Activated CD4-positive, alpha-beta memory T cell treated with anti-CD3 and anti-CD28 coated beads, Interleukin-2, amount 10 ng/mL, durations not matched to agents 7 days and 5 days (primary cell): ENCODE results near the gene GPATCH1. TPM values are rescaled to one million over a fixed set of nuclear protein-coding genes. Genes with fewer than 3 reads are reported as not detected.
"Not testable (repeated sequence)": the region's sequence is repeated elsewhere in the genome, so short reads cannot be mapped to it uniquely, and the experiment has no call there.

ENCODE experiments used
- CTCF ChIA-PET: fragments of 350-600 bp; sonication (Branson Sonifier 250); formaldehyde crosslinking; loops from one replicate; lab custom pipeline; 2021; ENCODE audit warnings: antibody characterized with exemption, inconsistent platforms; lab: Charles Lee
- POLR2A ChIA-PET: fragments of 350-600 bp; sonication (Branson Sonifier 250); formaldehyde crosslinking; loops from one replicate; lab custom pipeline; 2021; ENCODE audit warnings: antibody characterized with exemption; lab: Charles Lee
- DNase-seq: peaks from one replicate; pipeline ENCODE4 v3.0.0-alpha.2; 2020
- H3K27ac Mint-ChIP-seq: one replicate; pipeline ENCODE4 v1.8.0; 2021; ENCODE audit warnings: mild to moderate bottlenecking, mixed read lengths
- H3K27me3 Mint-ChIP-seq: one replicate; pipeline ENCODE4 v1.8.0; 2021; ENCODE audit warnings: mixed read lengths
- H3K36me3 Mint-ChIP-seq: one replicate; pipeline ENCODE4 v1.8.0; 2021; ENCODE audit warnings: low read depth, mixed read lengths
- H3K4me1 Mint-ChIP-seq: one replicate; pipeline ENCODE4 v1.8.0; 2021; ENCODE audit warnings: mixed read lengths
- H3K4me3 Mint-ChIP-seq: one replicate; pipeline ENCODE4 v1.8.0; 2021; ENCODE audit warnings: mild to moderate bottlenecking, mixed read lengths
- H3K9me3 Mint-ChIP-seq: one replicate; pipeline ENCODE4 v1.8.0; 2021; ENCODE audit warnings: mixed read lengths
- total RNA-seq, 2 experiments: library from RNA; stranded (reverse); gene quantifications; one replicate each; pipeline ENCODE4 v1.2.3, GENCODE V29; 2021

GPATCH1 gene
- total RNA-seq, 2 experiments from 2014 or later = 10.8 to 11.0 TPM

DNA sequence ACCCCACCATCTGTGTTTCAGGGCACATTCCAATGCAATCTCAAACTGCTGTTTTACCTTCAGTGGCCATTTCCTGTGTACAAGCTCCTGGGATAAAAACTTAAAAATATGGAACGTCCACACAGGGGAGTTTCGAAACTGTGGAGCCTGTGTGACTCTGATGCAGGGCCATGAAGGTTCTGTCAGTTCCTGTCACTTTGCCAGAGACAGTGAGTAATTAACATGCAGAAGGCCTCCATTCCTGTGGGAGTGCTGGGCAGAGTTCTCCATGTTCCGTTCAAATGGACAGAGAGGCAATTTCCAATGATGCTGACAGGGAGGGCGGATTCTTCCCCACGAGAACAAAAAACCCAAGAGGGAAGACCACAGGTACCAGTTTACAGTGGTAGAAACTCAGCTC lies 75.4 kb downstream of the GPATCH1 start:
- Mint-ChIP-seq H3K27ac (no peak overlapping the region), H3K9me3 (no peaks in the 10 kb centered on the region), H3K36me3 (no peaks in the 10 kb centered on the region), H3K4me1 (peaks cover 33% of the 10 kb centered on the region), H3K27me3 (peaks cover 2% of the 10 kb centered on the region), H3K4me3 (no peak overlapping the region)
- POLR2A ChIA-PET = interaction anchor here (2.0 kb wide), 1 partner anchor 20 kb away, joined by 11 read pairs; no protein-coding TSS in a partner anchor
- DNase-seq = no peak
- CTCF ChIA-PET = interaction anchor here (1.3 to 9.3 kb wide), 2 partner anchors 12 to 21 kb away, joined by 3 to 72 read pairs; no protein-coding TSS in a partner anchor

DNA sequence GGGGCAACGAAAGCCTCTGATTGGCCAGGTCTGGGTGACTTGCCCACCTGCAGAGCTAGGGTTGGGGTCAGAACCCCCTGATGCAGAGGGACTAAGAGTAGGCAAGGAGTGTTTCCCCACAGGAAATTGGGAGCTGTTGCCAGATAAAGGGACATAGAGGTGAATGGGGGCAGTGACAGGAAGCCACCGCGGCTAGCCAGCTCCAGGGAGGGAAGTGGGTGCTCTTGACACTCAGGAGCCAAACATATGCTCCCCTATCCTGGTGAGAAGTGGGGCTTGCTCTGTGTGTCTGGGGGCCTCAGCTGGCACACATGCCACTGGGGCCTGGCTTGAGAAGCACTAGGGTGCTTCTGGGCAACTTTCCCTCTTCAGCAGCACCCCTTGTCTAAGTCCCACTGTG lies 76.9 kb downstream of the GPATCH1 start:
- no peak for DNase-seq
- peaks cover 2% of the 10 kb centered on the region for H3K27me3 Mint-ChIP-seq
- H3K4me3 Mint-ChIP-seq = no peak overlapping the region
- no peaks in the 10 kb centered on the region for H3K36me3 Mint-ChIP-seq
- POLR2A ChIA-PET = interaction anchor here (6.8 kb wide), 1 partner anchor 18 kb away, joined by 119 read pairs; no protein-coding TSS in a partner anchor
- CTCF ChIA-PET = interaction anchor here (1.0 to 9.3 kb wide), 2 partner anchors 20 to 26 kb away, joined by 4 to 72 read pairs; no protein-coding TSS in a partner anchor
- peaks cover 39% of the 10 kb centered on the region for H3K4me1 Mint-ChIP-seq
- H3K27ac Mint-ChIP-seq = no peak overlapping the region
- no peaks in the 10 kb centered on the region for H3K9me3 Mint-ChIP-seq

DNA sequence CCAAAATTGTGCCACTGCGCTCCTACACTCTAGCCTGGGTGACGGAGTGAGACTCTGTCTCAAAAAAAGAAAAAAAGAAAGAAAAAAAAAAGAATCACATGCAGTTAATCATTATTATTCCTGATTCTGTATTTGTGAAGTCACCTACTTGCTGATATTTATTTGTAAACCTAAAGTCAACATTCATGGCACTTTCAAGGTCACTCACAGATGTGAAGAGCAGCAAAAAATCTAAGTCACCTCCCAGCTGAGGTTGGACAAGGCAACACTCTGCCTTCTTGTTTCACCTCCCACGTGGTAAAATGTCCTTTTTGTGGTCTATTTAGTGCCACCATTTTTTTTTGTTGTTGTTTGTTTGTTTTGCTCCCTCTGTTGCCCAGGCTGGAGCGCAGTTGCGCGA lies 77.4 kb downstream of the GPATCH1 start:
- POLR2A ChIA-PET = interaction anchor here (0.7 to 6.8 kb wide), 3 partner anchors 14 to 205 kb away, joined by 3 to 119 read pairs (median 3); no protein-coding TSS in a partner anchor
- no peaks in the 10 kb centered on the region for H3K9me3 Mint-ChIP-seq
- peaks cover 39% of the 10 kb centered on the region for H3K4me1 Mint-ChIP-seq
- H3K27me3 Mint-ChIP-seq = peaks cover 2% of the 10 kb centered on the region
- no peaks in the 10 kb centered on the region for H3K36me3 Mint-ChIP-seq
- H3K4me3 Mint-ChIP-seq = no peak overlapping the region
- H3K27ac Mint-ChIP-seq = no peak overlapping the region
- CTCF ChIA-PET = interaction anchor here (1.0 to 9.3 kb wide), 2 partner anchors 19 to 26 kb away, joined by 4 to 72 read pairs; no protein-coding TSS in a partner anchor
- DNase-seq = no peak

DNA sequence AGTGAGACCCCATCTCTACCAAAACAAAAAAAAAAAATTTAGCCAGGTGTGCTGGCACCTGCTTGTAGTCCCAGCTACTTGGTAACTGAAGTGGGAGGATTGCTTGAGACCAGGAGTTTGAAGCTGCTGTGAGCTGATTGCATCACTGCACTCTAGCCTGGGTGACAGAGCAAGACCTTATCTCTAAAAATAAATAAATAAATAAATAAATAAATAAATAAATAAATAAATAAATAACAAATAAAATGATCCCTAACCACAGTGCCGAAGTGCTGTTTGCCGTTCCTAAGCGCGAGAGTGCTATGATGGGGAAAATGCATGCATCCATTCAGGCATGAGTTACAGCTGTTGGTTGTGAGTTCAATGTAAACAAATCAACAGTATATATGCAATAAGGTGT lies 78.2 kb downstream of the GPATCH1 start:
- Mint-ChIP-seq H3K4me3 (no peak overlapping the region), H3K9me3 (no peaks in the 10 kb centered on the region), H3K27me3 (no peaks in the 10 kb centered on the region), H3K36me3 (no peaks in the 10 kb centered on the region), H3K4me1 (peaks cover 39% of the 10 kb centered on the region), H3K27ac (no peak overlapping the region)
- ChIA-PET POLR2A (interaction anchor here (1.2 to 6.8 kb wide), 2 partner anchors 15 to 17 kb away, joined by 3 to 119 read pairs; no protein-coding TSS in a partner anchor), CTCF (interaction anchor here (2.4 to 9.3 kb wide), 3 partner anchors 15 to 25 kb away, joined by 12 to 72 read pairs (median 32); no protein-coding TSS in a partner anchor)
- DNase-seq = no peak

DNA sequence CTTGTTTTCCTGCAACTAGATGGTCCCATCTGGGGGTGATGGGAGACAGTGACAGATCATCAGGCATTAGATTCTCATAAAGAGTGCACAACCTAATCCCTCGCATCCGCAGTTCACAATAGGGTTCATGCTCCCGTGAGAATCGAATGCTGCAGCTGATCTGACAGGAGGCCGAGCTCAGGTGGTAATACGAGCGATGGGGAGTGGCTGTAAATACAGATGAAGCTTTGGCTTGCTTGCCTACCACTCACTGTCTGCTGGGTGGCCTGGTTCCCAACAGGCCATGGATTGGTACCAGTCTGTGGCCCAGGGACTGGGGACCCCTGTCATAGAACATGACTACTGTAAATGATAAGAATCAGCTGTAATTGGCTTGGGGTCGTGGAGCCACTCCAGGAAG lies 78.9 kb downstream of the GPATCH1 start:
- Mint-ChIP-seq H3K4me1 (peaks cover 39% of the 10 kb centered on the region), H3K36me3 (no peaks in the 10 kb centered on the region), H3K27ac (peak overlapping the region; percentile 83), H3K27me3 (no peaks in the 10 kb centered on the region), H3K4me3 (no peak overlapping the region), H3K9me3 (no peaks in the 10 kb centered on the region)
- ChIA-PET CTCF (interaction anchor here (1.4 to 9.3 kb wide), 4 partner anchors 16 to 184 kb away, joined by 3 to 72 read pairs (median 22); no protein-coding TSS in a partner anchor), POLR2A (interaction anchor here (0.7 to 6.8 kb wide), 3 partner anchors 16 to 217 kb away, joined by 3 to 119 read pairs (median 3); no protein-coding TSS in a partner anchor)
- no peak for DNase-seq

DNA sequence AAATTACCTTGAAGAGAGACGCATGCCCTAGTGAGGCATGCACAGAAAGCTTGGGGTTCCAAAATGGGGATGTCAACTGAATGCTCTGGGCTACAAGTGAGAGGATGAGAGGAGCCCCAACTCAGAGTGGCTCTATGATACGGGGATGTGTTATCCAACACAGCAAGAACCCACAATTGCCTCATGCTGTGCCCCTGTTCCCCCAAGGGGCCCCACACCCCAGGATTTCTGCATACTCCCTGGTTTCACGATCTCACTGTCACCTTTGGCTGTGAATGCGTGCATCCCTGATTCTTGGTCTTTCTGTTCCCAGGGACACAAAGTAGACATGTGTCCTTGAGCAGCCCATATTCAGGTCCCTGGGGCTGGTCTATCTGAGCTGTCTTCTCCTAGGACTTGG lies 80.2 kb downstream of the GPATCH1 start:
- Mint-ChIP-seq H3K4me3 (no peak overlapping the region), H3K9me3 (no peaks in the 10 kb centered on the region), H3K27me3 (no peaks in the 10 kb centered on the region), H3K36me3 (no peaks in the 10 kb centered on the region), H3K27ac (peak overlapping the region; percentile 83), H3K4me1 (peaks cover 39% of the 10 kb centered on the region)
- ChIA-PET CTCF (interaction anchor here (1.0 to 9.3 kb wide), 5 partner anchors 16 to 617 kb away, joined by 3 to 72 read pairs (median 12); no protein-coding TSS in a partner anchor), POLR2A (interaction anchor here (0.9 to 6.8 kb wide), 3 partner anchors 15 to 212 kb away, joined by 3 to 119 read pairs (median 4); partner anchors contain the start of gene CEBPG)
- no peak for DNase-seq

DNA sequence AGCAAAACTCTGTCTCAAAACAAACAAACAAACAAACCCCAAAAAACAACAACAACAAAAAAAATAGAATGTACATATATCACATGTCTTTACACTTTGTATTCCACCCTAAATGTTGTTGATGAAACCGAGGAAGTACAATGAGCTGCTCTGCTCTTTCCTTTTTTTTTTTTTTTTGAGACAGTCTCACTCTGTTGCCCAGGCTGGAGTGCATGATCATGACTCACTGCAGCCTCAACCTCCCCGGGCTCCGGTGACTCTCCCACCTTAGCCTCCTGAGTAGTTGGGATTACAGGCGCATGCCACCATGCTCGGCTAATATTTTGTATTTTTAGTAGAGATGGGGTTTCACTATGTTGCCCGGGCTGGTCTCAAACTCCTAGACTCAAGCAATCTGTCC lies 82.5 kb downstream of the GPATCH1 start:
- H3K9me3 Mint-ChIP-seq = peaks cover 2% of the 10 kb centered on the region
- ChIA-PET CTCF (interaction anchor here (4.8 to 9.3 kb wide), 2 partner anchors 14 to 21 kb away, joined by 32 to 72 read pairs; no protein-coding TSS in a partner anchor), POLR2A (interaction anchor here (6.8 kb wide), 1 partner anchor 13 kb away, joined by 119 read pairs; no protein-coding TSS in a partner anchor)
- peaks cover 29% of the 10 kb centered on the region for H3K4me1 Mint-ChIP-seq
- DNase-seq = no peak
- no peaks in the 10 kb centered on the region for H3K27me3 Mint-ChIP-seq
- no peak overlapping the region for H3K4me3 Mint-ChIP-seq
- no peak overlapping the region for H3K27ac Mint-ChIP-seq
- H3K36me3 Mint-ChIP-seq = no peaks in the 10 kb centered on the region

DNA sequence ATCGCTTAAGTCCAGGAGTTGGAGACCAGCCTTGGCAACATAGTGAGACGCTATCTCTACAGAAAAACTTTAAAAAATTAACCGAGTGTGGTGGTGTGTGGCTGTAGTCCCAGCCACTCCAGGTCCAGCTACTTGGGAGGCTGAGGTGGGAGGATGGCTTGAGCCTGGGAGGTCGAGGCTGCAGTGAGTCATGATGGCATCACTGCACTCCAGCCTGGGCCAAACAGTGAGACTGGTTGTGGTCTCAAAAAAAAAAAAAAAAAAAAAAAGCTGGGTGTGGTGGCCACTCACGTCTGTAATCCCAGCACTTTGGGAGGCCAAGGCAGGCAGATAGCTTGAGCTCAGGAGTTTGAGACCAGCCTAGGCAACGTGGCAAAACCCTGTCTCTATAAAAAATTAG lies 85.1 kb downstream of the GPATCH1 start:
- not testable (repeated sequence) for H3K4me3 Mint-ChIP-seq, H3K27me3 Mint-ChIP-seq, H3K27ac Mint-ChIP-seq, H3K9me3 Mint-ChIP-seq, H3K36me3 Mint-ChIP-seq, H3K4me1 Mint-ChIP-seq, DNase-seq
- CTCF ChIA-PET = interaction anchor here (0.8 to 1.7 kb wide), 4 partner anchors 10 to 23 kb away, joined by 4 to 9 read pairs (median 6); no protein-coding TSS in a partner anchor
- POLR2A ChIA-PET = interaction anchor here (1.0 kb wide), 1 partner anchor 11 kb away, joined by 7 read pairs; no protein-coding TSS in a partner anchor

DNA sequence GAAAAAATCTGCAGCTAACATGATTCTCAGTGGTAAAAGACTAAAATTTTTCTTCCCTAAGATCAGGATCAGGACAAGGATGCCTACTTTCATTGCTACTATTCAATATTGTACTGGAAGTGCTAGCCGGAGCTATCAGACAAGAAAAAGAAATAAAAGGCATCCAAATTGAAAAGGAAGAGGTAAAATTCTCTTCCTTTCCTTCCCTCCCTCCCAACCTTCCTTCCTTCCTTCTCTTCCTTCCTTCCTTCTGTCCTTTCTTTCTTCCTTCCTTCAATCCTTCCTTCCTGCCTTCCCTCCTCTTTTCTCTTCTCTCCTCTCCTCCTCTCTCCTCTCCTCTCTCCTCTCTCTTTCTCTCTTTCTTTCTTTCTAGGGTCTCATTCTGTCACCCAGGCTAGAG lies 86.5 kb downstream of the GPATCH1 start:
- POLR2A ChIA-PET = no interaction called here
- Mint-ChIP-seq H3K9me3 (peaks cover 5% of the 10 kb centered on the region), H3K27ac (no peak overlapping the region), H3K4me3 (no peak overlapping the region), H3K36me3 (no peaks in the 10 kb centered on the region), H3K4me1 (peaks cover under 1% of the 10 kb centered on the region), H3K27me3 (no peaks in the 10 kb centered on the region)
- no peak for DNase-seq
- CTCF ChIA-PET = interaction anchor here (1.5 to 1.7 kb wide), 2 partner anchors 17 to 23 kb away, joined by 4 to 8 read pairs; no protein-coding TSS in a partner anchor

DNA sequence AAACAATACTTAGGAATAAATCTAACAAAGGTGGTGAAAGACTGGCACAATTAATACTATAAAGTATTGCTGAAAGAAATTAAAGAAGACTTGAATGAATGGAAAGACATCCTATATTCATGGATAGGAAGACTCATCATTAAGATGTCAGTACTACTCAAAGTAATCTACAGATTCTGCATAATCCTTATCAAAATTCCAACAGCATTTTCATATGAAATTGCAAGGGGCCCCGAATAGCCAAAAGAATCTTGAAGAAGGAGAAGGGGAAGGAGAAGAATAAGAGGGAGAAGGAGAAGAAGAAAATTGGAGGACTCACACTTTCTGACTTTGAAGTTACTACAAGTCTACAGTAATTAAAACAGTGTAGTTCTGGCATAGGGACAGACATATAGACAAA lies 87.5 kb downstream of the GPATCH1 start:
- Mint-ChIP-seq H3K27me3 (no peaks in the 10 kb centered on the region), H3K4me1 (peaks cover 2% of the 10 kb centered on the region), H3K4me3 (no peak overlapping the region), H3K36me3 (no peaks in the 10 kb centered on the region), H3K27ac (no peak overlapping the region), H3K9me3 (peaks cover 5% of the 10 kb centered on the region)
- no peak for DNase-seq
- POLR2A ChIA-PET = no interaction called here
- CTCF ChIA-PET = no interaction called here

DNA sequence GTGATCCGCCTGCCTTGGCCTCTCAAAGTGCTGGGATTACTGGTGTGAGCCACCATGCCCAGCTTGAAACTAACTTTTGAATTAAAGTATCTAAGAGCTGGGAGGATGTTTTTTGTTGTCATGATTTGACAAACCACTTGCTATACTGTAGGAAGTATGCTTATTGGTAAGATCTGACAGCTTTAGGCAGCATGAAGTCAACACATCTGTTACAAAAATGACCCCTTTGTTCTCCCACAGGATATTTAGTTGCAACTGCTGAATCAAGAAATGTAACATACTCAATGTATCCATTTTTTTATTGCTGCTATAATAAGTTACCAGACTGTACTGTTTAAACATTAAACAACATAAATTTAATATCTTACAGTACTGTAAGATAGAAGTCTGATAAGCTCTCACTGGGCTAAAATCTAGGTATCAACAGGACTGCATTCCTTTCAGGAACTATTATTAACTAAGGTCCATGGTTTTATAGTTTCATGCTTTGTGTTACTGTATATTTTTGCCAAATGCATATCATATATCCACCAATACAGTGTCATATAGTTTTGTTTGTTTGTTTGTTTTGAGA lies 90.3 kb downstream of the GPATCH1 start:
- no peak for DNase-seq
- peaks cover 17% of the 10 kb centered on the region for H3K4me1 Mint-ChIP-seq
- ChIA-PET CTCF (interaction anchor here (0.7 kb wide), 1 partner anchor 12 kb away, joined by 3 read pairs; no protein-coding TSS in a partner anchor), POLR2A (no interaction called here)
- H3K4me3 Mint-ChIP-seq = no peak overlapping the region
- H3K27ac Mint-ChIP-seq = no peak overlapping the region
- H3K27me3 Mint-ChIP-seq = no peaks in the 10 kb centered on the region
- peaks cover 3% of the 10 kb centered on the region for H3K36me3 Mint-ChIP-seq
- H3K9me3 Mint-ChIP-seq = peaks cover 5% of the 10 kb centered on the region

DNA sequence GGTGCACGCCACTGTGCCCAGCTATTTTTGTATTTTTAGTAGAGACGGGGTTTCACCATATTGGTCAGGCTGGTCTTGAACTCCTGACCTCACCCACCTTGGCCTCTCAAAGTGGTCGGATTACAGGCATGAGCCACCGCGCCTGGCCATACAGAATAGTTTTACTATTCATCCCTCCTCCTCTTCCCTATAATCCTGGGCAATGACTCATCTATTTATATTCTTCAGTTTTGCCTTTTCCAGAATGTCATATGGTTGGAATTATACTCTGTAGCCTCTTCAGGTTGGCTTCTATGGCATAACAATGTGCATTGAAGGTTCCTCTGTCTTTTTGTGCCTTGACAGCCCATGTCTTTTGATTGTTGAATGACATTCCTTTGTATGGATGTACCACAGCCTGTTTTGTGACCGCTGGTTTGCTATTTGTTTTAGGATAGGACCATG lies 91.0 kb downstream of the GPATCH1 start:
- H3K27me3 Mint-ChIP-seq = peaks cover 3% of the 10 kb centered on the region
- H3K4me1 Mint-ChIP-seq = peaks cover 20% of the 10 kb centered on the region
- no peak overlapping the region for H3K4me3 Mint-ChIP-seq
- peaks cover 5% of the 10 kb centered on the region for H3K9me3 Mint-ChIP-seq
- POLR2A ChIA-PET = no interaction called here
- no peak overlapping the region for H3K27ac Mint-ChIP-seq
- DNase-seq = no peak
- CTCF ChIA-PET = no interaction called here
- H3K36me3 Mint-ChIP-seq = peaks cover 6% of the 10 kb centered on the region

DNA sequence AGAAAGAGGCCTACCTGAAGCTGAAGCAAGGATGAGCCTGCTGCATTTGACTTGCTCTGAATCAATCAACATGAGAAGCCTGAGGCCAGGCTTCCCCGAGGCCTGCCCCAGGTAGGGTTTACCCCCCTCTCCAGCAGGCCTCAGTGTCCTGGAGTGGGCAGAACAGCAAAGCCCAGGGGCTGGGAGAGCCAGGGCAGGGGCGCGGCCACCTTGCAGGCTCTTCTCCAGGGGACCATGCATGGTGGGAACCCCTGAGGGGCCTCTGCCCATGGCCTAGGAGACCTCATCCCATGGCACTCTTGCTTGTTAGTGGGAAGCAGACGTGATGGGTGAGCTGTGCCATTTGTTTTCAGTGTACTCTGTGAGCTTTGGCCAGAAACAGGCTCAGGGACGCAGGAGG lies 93.2 kb downstream of the GPATCH1 start:
- Mint-ChIP-seq H3K4me1 (peaks cover 31% of the 10 kb centered on the region), H3K4me3 (no peak overlapping the region), H3K9me3 (no peaks in the 10 kb centered on the region), H3K27me3 (peaks cover 4% of the 10 kb centered on the region), H3K27ac (no peak overlapping the region), H3K36me3 (peaks cover 8% of the 10 kb centered on the region)
- ChIA-PET POLR2A (interaction anchor here (6.3 kb wide), 1 partner anchor 14 kb away, joined by 119 read pairs; no protein-coding TSS in a partner anchor), CTCF (interaction anchor here (2.4 kb wide), 1 partner anchor 10 kb away, joined by 9 read pairs; no protein-coding TSS in a partner anchor)
- no peak for DNase-seq
